Activated T-cell treated with anti-CD3 and anti-CD28 coated beads for 1 hour (primary cell): ENCODE results near the gene GTF2H1.
A peak's percentile ranks its signal among the peaks of the same experiment; 100 is the strongest.
"Not testable (repeated sequence)": the region's sequence is repeated elsewhere in the genome, so short reads cannot be mapped to it uniquely, and the experiment has no call there.

Source experiments
- DNase-seq: peaks from one replicate; pipeline ENCODE4 v3.0.0-alpha.2; 2020; ENCODE audit warnings: low read depth

GTF2H1 gene

DNA sequence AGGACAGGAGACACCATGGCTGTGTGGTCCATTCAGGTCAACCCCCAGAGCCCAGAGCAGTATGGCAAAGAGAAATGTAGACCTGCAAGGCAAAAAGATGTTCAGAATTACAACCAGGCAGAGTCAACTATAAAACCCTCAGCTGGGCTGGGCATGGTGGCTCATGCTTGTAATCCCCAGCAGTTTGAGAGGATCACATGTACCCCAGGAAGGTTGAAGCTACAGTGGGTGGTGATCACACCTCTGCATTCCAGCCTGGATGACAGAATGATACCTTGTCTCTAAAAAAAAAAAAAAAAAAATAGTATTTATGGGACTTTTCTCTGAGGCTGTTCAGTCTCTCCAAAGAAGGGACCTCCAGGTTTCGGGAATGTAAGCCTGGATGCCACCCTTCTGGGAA, 53.6 kb downstream of the GTF2H1 start:
- no peak for DNase-seq

DNA sequence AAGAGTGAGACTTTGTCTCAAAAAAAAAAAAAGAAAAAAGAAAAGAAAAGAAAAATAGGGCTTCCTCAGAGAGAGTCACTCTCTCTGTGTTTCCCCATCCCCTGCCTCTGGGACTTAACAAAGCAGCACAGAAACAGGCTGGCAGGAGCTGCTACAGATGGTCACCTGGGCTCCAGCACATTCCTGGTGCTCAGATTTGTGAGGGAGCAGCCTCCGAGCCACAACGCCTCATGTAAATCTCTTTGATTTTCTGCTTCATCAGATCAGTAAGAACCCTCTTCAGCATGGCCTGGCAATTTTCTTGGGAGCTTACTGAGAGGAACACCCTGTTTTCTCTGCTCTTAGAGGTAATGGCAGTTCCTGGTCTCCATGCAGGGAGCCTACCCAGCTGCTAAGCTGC, 56.8 kb downstream of the GTF2H1 start:
- DNase-seq: no peak

DNA sequence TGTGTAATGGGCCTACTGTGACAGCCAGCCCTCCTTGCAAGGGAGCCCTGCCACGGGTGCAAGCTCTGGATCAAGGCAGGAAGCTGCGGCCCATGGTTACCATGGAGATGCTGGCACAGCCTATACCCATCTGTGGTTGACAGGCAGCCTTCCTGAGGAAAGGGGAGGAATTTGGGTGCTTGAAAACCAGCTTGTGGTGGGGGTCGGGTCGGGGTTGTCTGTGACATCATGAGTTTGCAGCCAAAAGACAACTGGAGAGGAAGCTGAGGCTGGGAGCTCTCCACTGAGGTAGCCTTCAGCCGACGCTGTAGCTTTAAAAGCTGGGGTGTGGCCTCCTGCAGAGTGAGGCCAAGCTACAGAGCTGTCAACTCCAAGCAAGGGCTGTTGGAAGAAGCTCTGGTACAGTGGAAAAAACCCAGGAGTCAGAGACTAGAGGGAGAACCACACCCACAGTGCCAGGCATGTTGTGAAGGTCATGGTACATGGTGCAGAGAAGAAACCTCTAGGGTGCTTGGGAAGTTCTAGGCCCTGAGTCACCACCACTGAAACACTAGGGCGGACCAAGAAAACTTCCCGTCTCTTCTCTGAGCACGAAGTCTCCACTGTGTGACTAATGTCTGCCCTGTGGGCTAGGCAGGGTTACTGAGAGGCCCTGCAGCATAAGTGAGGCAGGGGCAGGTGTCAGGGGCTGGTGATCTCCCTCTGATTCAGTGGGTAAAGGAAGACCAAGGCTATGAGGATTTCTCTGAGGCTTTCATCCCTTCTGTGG, 61.2 kb downstream of the GTF2H1 start:
- DNase-seq: peak; percentile 40

DNA sequence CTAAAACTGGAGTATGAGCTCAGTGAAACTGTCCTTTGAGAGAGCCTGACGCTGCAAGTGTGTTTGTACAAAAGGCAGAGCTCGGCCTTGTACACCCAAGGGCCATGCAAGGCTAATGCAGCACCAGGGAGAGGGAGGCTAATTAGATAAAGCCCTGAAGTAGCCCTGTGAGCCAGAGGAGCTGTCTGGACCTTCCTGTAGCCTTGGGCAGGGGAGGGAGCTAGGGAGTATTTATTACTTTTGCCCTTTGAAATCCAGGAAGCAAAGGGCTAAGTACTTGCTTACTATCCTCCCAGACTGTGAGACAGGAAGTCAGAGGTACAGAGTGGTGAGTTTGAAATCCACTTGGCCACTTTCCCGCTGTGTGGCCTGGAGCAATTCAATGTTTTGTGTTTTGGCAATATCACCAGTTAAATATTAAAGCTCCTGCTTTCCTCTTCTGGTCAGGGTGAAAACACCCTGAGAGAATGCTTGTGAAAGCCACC, 61.8 kb downstream of the GTF2H1 start:
- DNase-seq: no peak

DNA sequence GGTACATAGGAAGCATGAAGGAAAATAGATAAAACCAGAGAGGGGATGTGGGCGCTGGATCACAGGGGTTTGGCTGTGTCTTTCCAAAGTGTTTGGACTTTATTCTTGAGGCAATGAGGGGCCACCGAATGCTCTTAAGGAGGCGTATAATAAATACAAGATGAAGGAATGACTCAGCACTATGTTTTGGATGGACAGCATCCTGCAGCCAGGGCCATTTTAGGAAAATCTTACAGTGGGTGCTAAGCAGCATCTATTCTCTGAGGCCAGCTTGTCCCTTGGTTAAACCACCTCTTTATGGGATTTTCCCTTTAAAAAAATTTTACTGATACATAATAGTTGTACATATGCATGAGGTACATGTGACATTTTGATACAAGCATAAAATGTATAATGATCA, 67.7 kb downstream of the GTF2H1 start:
- DNase-seq: no peak

DNA sequence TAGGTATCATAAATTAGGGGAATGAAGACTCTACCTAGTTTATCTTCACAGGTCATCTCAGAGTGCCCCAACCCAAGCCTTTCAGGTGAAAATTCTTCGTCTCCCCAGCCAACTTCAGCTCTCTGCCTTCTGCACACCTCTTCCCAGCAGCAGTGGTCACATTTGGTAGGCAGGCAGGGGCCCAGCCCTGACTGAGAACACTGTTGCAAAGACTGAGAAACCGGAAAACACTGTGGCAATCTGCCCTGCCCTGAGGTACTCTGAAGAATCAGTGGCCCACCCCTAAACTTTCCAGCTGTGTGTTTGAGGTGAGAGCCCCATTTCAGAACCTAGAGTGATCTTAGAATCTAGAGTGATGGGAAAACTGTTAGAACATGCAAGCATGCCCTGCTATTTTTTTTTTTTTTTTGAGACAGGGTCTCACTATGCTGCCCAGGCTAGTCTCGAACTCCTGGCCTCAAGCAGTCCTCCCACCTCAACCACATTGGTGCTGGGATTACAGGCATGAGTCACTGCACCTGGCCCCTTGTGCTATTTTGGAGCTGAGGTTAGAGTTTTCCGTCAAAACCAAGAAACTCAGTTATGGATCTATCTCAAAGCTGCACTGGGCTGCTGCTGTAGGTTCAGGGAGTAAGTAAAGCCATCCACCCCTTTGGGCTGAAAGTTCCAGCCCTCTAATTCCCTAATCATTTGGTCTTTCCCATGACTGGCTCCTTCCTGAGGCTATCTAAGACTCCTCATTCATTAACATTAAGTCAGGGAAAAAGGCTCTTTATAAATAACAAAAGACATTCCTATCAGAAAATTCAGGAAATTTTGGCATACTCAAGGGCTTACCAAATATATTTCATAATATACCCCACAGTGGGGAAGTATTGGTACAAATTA, 70.3 kb downstream of the GTF2H1 start:
- DNase-seq: no peak

DNA sequence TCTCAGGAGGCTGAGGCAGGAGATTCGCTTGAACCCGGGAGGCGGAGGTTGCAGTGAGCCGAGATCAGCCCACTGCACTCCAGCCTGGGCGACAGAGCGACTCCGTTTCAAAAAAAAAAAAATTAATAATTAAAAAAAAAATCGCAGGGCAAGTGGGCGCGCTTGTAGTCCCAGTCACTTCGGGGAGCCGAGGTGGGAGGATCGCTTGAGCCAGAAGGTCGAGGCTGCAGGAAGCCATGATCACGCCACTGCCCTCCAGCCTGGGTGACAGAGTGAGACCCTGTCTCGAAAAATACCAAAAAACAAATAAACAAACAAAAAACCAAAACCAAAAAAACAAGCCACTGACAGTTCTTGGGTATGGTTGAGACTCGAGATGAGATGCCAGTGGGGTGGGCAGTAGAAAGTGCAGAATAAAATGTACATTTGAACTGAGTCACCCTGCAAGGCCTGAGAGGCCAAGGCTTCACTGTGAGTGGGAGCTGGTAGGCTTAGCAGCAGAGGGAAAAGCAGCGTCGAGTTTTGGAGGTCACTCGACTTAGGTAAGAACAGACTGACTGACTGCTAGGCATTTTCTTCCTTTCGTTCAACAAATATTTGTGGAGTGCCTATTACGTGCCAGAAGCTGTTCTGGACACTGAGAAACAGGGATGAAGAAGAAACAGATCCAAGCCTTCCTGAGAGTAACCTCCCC, 71.4 kb downstream of the GTF2H1 start:
- DNase-seq: no peak

DNA sequence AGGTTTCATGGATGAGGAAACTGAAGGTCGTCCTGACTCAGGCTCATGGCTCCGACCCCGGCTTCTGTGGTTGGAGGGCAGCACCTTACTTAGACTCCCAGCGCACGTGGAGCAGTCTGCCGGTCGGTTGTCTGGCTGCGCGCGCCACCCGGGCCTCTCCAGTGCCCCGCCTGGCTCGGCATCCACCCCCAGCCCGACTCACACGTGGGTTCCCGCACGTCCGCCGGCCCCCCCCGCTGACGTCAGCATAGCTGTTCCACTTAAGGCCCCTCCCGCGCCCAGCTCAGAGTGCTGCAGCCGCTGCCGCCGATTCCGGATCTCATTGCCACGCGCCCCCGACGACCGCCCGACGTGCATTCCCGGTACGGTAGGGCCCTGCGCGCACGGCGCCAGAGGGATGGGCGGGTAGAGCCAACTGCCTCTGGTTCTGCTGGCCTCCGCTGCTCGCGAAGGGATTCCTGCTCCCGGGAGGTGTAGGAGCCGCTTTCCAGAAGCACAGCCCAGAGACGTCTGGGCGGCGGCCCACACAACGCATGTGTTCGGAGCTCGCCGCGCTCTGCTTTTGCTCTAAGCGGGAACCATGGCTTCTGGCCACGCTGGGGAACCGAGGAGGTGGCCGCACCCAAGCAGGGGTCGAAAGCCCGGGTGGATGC, 72.0 kb downstream of the GTF2H1 start, which contains the start of gene LDHA:
TSS of gene LDHA (plus strand) at position 289 of the 653 bp plus-strand sequence. CDS start 2,280 bp downstream, outside the sequence.
- peak; percentile 99 for DNase-seq

DNA sequence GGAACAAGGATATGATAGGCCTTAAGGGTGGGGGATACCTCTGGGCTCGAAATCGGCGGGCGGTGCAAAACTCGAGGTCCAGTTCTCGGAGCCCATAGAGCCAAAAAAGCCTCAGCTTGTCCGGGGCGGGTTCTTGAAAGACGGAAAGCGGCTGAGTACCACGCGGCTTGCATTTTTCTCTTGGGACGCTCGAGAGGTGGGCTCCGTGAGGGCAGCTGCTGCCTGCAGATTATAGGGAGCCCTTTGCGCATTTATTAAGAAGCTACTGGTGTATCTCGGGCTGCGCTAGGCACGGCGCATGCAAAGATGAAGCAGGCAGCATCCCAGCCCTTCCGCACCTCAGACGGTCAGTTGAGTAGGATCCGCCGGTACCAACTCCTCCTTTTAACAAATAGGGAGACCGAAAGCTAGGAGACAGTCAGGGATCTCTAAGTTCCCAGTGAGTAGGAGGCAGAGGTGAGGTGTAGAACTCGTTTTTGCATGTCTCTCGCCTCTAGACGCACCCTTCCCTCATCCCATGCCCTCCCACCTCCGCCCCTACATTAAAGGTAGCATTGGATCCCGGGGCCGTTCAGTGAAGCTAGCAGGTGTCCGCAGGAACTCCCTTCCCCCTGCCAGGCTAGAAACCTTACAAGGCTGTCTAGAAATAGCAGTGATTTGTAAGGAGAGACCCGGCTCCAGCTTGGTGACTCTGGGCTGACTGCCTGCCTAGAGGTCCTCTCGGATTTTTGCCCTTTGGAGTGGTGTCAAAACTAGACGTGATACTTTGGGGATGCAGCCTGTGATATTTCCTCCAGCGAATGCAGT, 72.8 kb downstream of the GTF2H1 start:
- no peak for DNase-seq

DNA sequence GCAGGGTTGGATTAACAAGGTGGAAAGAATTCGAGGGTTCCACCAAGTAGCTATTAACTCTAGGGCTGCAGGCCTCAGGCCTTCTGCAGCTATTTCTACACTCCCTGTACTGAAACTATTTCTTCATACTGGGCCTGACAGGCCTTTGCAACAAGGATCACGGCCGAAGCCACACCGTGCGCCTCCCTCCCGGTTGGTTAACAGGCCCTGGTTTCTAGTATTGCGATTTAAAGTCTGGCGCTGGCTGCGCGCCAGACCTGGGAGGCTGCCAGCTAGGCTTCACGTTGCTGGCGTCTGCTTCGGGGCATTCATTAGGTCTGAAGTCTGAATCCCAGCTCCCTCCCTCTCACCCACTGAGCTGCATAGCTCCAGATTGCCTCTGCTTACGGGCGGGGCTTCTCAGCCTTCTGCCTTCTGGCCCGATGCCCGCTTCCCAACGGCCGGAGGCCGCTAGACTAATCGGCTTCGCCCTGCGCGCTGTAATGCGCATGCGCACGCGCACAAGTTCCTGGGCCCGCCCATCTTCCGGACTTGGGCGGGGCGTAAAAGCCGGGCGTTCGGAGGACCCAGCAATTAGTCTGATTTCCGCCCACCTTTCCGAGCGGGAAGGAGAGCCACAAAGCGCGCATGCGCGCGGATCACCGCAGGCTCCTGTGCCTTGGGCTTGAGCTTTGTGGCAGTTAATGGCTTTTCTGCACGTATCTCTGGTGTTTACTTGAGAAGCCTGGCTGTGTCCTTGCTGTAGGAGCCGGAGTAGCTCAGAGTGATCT, 73.6 kb downstream of the GTF2H1 start:
- peak; percentile 90 for DNase-seq

DNA sequence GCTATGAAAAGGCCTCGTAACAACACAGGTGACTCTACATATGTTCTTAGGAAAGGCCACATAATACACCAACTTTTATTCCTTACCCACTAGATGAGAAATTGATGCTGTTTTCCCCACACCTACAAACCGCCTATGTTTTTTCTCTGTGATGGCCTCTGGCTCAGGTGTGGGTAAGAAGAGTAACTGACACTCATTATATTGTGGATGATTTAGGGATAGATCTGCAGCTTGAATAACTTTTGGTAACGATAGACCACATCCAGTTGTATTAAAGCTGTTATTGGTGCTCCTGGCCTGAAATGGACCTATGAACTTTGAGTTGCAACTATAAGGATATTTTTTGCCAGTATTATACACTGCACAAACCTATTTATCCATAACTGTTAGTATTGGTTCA, 75.6 kb downstream of the GTF2H1 start:
- DNase-seq: no peak

DNA sequence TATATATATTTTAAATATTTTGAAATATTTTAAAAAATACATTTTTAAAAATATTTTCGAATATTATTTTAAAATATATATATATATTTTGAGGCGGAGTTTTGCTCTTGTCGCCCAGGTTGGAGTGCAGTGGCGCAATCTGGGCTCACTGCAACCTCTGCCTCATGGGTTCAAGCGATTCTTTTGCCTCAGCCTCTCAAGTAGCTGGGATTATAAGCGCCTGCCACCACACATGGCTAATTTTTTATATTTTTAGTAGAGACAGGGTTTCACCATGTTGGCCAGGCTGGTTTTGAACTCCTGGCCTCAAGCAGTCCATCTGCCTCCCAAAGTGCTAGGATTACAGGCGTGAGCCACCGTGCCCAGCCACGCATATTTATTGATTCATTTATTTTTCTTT, 78.7 kb downstream of the GTF2H1 start:
- not testable (repeated sequence) for DNase-seq

DNA sequence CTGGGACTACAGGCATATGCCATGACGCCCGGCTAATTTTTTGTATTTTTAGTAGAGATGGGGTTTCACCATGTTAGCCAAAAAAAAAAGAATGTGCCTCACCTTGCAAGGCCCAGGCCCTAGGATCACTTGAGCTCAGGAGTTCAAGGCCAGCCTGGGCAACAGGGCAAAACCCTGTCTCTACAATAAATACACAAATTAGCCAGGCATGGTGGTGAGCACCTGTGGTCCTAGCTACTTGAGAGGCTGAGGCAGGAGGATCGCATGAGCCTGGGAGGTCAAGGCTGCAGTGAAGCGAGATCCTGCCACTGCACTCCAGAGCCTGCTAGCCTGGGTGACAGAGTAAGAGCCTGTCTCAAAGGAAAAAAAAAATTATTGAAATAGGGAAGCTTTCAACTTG, 81.7 kb downstream of the GTF2H1 start:
- DNase-seq: no peak

DNA sequence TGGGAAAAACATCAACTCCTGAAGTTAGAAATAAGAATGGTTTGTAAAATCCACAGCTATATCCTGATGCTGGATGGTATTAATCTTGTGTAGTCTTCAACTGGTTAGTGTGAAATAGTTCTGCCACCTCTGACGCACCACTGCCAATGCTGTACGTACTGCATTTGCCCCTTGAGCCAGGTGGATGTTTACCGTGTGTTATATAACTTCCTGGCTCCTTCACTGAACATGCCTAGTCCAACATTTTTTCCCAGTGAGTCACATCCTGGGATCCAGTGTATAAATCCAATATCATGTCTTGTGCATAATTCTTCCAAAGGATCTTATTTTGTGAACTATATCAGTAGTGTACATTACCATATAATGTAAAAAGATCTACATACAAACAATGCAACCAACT, 85.0 kb downstream of the GTF2H1 start:
- DNase-seq: not testable (repeated sequence)

DNA sequence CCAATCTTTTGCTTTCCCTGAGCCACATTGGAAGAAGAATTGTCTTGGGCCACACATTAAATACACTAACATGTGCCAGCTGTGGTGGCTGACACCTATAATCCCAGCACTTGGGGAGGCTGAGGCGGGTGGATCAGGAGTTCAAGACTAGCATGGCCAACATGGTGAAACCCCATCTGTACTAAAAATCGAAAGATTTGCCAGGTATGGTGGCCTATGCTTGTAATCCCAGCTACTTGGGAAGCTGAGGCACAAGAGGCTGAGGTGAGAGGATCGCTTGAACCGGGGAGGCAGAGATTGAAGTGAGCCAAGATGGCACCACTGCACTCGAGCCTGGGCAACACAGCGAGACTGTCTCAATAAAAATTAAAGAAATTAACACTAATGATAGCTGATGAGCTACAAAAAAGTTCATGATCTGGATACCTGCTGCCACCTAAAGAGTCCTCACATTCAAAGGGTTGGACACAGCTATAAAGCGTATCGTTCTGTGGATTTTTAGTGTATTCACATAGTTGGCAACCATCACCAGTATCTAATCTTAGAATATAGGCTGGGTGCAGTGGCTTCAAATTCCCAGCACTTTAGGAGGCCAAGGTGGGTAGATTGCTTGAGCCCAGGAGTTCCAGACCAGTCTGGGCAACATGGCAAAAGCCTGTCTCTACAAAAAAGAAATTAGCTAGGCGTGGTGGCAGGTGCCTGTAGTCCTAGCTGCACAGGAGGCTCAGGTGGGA, 86.4 kb downstream of the GTF2H1 start:
- no peak for DNase-seq

DNA sequence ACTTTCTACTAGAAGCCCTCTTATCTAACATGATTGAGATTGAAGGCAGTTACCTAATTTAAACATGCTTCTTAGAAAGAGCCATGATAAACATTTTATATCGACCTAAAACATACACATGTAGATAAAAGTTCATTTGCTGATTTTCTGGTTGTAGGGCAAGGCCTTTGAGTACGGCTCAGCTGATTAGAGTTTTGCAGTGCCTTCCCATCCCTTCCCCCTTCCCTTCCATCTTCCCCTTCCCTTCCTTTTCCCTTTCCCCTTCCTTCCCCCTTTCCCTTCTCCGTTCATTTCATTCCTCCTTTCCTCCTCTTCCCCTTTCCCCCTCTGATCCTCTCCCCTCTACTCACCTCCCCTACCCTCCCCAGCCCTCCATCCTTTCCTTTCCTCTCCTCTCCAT, 94.1 kb downstream of the GTF2H1 start:
- no peak for DNase-seq
